Testis (tissue), 2 donors: ENCODE results near the gene HOXD3.

Experiments
- CTCF ChIP-seq, 3 experiments: fragments of 450-650 bp in 2 of 3; fragments of 200-600 bp in 1 of 3; sonication (generic) in 1 of 3; IDR thresholded peaks; one replicate each; pipeline ENCODE4 v1.5.1; 2016 to 2019; ENCODE audit warnings: antibody characterized with exemption in 3 of 3, mild to moderate bottlenecking in 2 of 3, moderate library complexity in 1 of 3
- POLR2A ChIP-seq: fragments of 450-650 bp; IDR thresholded peaks from one replicate; pipeline ENCODE4 v1.6.1; 2017; ENCODE audit warnings: antibody characterized with exemption, mild to moderate bottlenecking, moderate library complexity

DNA sequence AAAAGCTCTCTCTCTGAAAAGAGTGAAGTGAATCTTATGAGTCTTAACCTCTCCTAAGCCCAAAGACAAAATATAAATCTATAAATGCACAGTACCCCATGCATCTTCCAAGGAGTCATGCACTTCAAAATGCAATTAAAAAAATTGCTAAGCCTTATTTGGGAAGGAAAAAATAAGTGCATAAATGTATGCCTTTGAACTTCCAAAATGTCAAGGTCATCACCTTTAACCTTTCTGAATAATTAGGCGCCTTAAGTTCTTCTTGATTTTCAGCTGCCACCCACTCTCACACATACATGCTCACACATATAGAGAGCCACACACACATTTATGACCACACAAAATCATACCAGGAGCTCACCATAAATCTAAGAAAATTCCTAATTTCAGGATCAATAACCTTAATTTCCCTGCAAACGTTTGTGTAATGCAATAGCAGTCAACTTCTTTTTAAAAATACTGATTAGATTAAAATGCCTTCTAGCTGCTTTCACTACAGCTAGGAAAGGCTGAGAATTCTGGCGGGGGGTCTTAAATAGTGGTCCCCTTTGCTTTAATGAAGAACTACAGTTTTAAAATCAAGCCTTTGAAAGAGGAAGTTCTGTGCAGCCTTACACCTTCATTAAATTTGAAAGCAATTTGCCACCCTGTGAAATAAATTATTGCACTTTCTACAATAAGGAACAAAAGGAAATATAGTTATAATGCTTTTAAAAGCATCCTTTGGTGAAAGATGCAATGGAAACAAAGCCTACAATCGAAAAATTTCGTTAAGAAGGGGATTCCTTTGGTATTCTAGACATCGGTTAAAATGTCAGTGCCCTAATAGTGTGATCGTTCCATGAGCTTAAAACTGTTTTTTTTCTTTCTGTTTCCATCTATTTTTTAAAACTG lies 46.4 kb upstream of the HOXD3 start:
- no peak for TF ChIP-seq CTCF (IDR thresholded peaks at IDR 0.05)
- no peak for TF ChIP-seq POLR2A
